Adrenal gland (tissue), 12 donors: ENCODE results near the gene NPTX2. TPM values are rescaled to one million over a fixed set of nuclear protein-coding genes. Genes with fewer than 3 reads are reported as not detected.

Experiments used
- DNase-seq, 7 donors: peaks; one replicate each; pipeline ENCODE4 v3.0.0-alpha.2; 2019 to 2020
- H3K27ac ChIP-seq, 5 donors: fragments of 200-600 bp; sonication (generic) in 4 of 5; 1 replicate in 3 of 5; 2 replicates in 2 of 5; pipeline versions ENCODE4 v1.5.1 to v1.8.0; 2016 to 2020; ENCODE audit warnings: mild to moderate bottlenecking in 1 of 5
- H3K27me3 ChIP-seq: fragments of 200-600 bp; 2 replicates; pipeline ENCODE4 v1.8.0; 2021
- H3K36me3 ChIP-seq, 2 donors: fragments of 200-600 bp; replicated peaks in 1 of 2; 1 replicate in 1 of 2; 2 replicates in 1 of 2; pipeline versions ENCODE4 v1.5.1 to v1.8.0; 2018 to 2022
- H3K4me1 ChIP-seq, 2 donors: fragments of 200-600 bp; replicated peaks in 1 of 2; 1 replicate in 1 of 2; 2 replicates in 1 of 2; pipeline versions ENCODE4 v1.5.1 to v1.8.0; 2018 to 2021
- H3K4me3 ChIP-seq, 4 donors: fragments of 200-600 bp; sonication (generic) in 3 of 4; one replicate each; pipeline ENCODE4 v1.5.1; 2016 to 2018
- H3K9me3 ChIP-seq, 3 donors: fragments of 200-600 bp; sonication (generic) in 1 of 3; replicated peaks in 1 of 3; 1 replicate in 2 of 3; 2 replicates in 1 of 3; pipeline versions ENCODE4 v1.5.1 to v1.8.0; 2016 to 2021
- CTCF ChIP-seq, 6 experiments: fragments of 450-650 bp in 4 of 6; fragments of 200-600 bp in 2 of 6; sonication (generic) in 1 of 6; IDR thresholded peaks; 1 replicate in 5 of 6; 2 replicates in 1 of 6; pipeline versions ENCODE4 v1.5.1 to v1.8.0; 2016 to 2021; ENCODE audit warnings: antibody characterized with exemption in 6 of 6, mild to moderate bottlenecking in 2 of 6, moderate library complexity in 1 of 6
- POLR2A ChIP-seq, 2 donors: fragments of 450-650 bp; IDR thresholded peaks; one replicate each; pipeline ENCODE4 v1.6.1; 2017; ENCODE audit warnings: antibody characterized with exemption in 2 of 2, mild to moderate bottlenecking in 2 of 2, moderate library complexity in 1 of 2
- WGBS, 4 donors: extraction: QIAGEN DNeasy Blood & Tissue Kit in 2 of 4; methylation state at CpG; one replicate each; pipeline versions ENCODE4 v1.1.5 to v1.1.7; 2013 to 2017; 5-methylcytosine and 5-hydroxymethylcytosine counted together
- intact Hi-C, 2 donors: fragments of 100-400 bp; cut with DNase I; formaldehyde crosslinking; loops; one replicate each; pipeline versions ENCODE4 v1.14.1 to v1.15.0; 2022 to 2023
- polyA plus RNA-seq, 3 donors: library from polyadenylated mRNA; stranded (reverse); fragments of 200-250 nt in 2 of 3; fragments of 350-450 nt in 1 of 3; fragmentation: Illumina TruSeq in 1 of 3; extraction: RNeasy Lipid Tissue Mini Kit (QIAGEN cat#74804) in 1 of 3; gene quantifications; one replicate each; pipeline ENCODE4 v1.2.3, GENCODE V29; 2013 to 2014
- total RNA-seq, 9 donors: library from RNA; depleted of rRNA in 4 of 9; stranded (reverse); fragments of >200 nt in 4 of 9; fragments of 120-200 nt in 1 of 9; fragmentation: NEBNext Ultra II Directional in 1 of 9; extraction: Animal tissue kit (Norgen Biotek cat#: 25700) in 1 of 9; gene quantifications; one replicate each; pipeline versions ENCODE4 v1.1.0 to v1.2.4, GENCODE V29; 2013 to 2023
- donor health status: healthy with polysubstance abuse.
- donor health status: Bipolar disorder and iron deficiency.
- donor health status: DM: yes; HTN: yes; CAD: no.
- donor health status: DM: no; HTN: no; CAD: no.
- donor health status: DM: no; HTN: no; CAD: no.
- donor health status: DM: yes; HTN: yes; CAD: no.

Gene NPTX2
- total and polyA plus RNA-seq, 12 donors: 11.6 to 81.1 (median 47.3) TPM

- DNase-seq: no peak
- H3K4me3 ChIP-seq: no peak overlapping the region
- intact Hi-C loops: no loop called here
- no peak overlapping the region for H3K27ac ChIP-seq
- no peaks in the 10 kb centered on the region for H3K27me3 ChIP-seq
- 66 to 72% (median 69%) methylated on average over 2 of the region's 2 CpGs for WGBS, 4 donors
- H3K4me1 ChIP-seq: peaks cover 11 to 12% of the 10 kb centered on the region in 2 donors
- peaks cover 0 to 7% (median 0%) of the 10 kb centered on the region in 3 donors for H3K9me3 ChIP-seq
- TF ChIP-seq POLR2A (IDR thresholded peaks at IDR 0.05): no peak
- TF ChIP-seq CTCF (IDR thresholded peaks at IDR 0.05): no peak
- no peaks in the 10 kb centered on the region for H3K36me3 ChIP-seq
Observed at GRCh38 chr7:98575878-98576277, 41.2 kb upstream of the NPTX2 start.

- intact Hi-C loops: no loop called here
Observed at GRCh38 chr7:98584830-98585229, 32.3 kb upstream of the NPTX2 start.

GRCh38 chr7:98591926-98592325 lies 25.2 kb upstream of the NPTX2 start:
- intact Hi-C loops: no loop called here
- peak in 6 of 7 donors; percentile 26 to 70 (median 60) for DNase-seq

More at GRCh38 chr7:98584830-98585229, 32.3 kb upstream of the NPTX2 start:
- no peak for TF ChIP-seq CTCF (IDR thresholded peaks at IDR 0.05)
- TF ChIP-seq POLR2A (IDR thresholded peaks at IDR 0.05): no peak
- Histone ChIP-seq H3K4me1 (no peaks in the 10 kb centered on the region), H3K36me3 (no peaks in the 10 kb centered on the region), H3K9me3 (no peaks in the 10 kb centered on the region), H3K27ac (no peak overlapping the region), H3K27me3 (no peaks in the 10 kb centered on the region), H3K4me3 (no peak overlapping the region)
- DNase-seq: no peak

GRCh38 chr7:98594348-98594747 lies 22.7 kb upstream of the NPTX2 start:
- Histone ChIP-seq H3K27me3 (no peaks in the 10 kb centered on the region), H3K4me3 (no peak overlapping the region), H3K9me3 (no peaks in the 10 kb centered on the region), H3K36me3 (no peaks in the 10 kb centered on the region), H3K4me1 (peaks cover 5% of the 10 kb centered on the region in 2 donors), H3K27ac (no peak overlapping the region)
- no peak for TF ChIP-seq CTCF (IDR thresholded peaks at IDR 0.05)
- no peak for TF ChIP-seq POLR2A (IDR thresholded peaks at IDR 0.05)
- intact Hi-C loops: no loop called here
- WGBS, 4 donors: 89 to 92% (median 90%) methylated on average over 4 of the region's 4 CpGs
- DNase-seq: no peak

More at GRCh38 chr7:98591926-98592325, 25.2 kb upstream of the NPTX2 start:
- Histone ChIP-seq H3K27me3 (no peaks in the 10 kb centered on the region), H3K9me3 (no peaks in the 10 kb centered on the region), H3K36me3 (no peaks in the 10 kb centered on the region), H3K4me3 (no peak overlapping the region), H3K4me1 (peaks cover 5% of the 10 kb centered on the region in 2 donors), H3K27ac (peak overlapping the region in 2 of 5 donors; percentile 2 to 33)
- TF ChIP-seq POLR2A (IDR thresholded peaks at IDR 0.05): no peak
- no peak for TF ChIP-seq CTCF (IDR thresholded peaks at IDR 0.05)
- WGBS, 4 donors: 39 to 55% (median 45%) methylated on average over 6 to 7 of the region's 7 CpGs
